Transverse colon (tissue), 4 donors: ENCODE data around the gene SF3A2. TPM values are rescaled to one million over a fixed set of nuclear protein-coding genes. Genes with fewer than 3 reads are reported as not detected.

Source experiments
- DNase-seq: peaks from one replicate; pipeline ENCODE4 v3.0.0-alpha.2; 2019
- H3K27ac ChIP-seq, 4 donors: fragments of 200-600 bp; sonication (generic); 2 replicates each; pipeline ENCODE4 v1.5.1; 2016 to 2018; ENCODE audit warnings: inconsistent platforms in 4 of 4
- H3K27me3 ChIP-seq: fragments of 200-600 bp; sonication (generic); 2 replicates; pipeline ENCODE4 v1.5.1; 2017; ENCODE audit warnings: inconsistent platforms
- H3K36me3 ChIP-seq, 4 donors: fragments of 200-600 bp; sonication (generic); 2 replicates each; pipeline ENCODE4 v1.5.1; 2017 to 2019; ENCODE audit warnings: inconsistent platforms in 4 of 4
- H3K4me1 ChIP-seq, 4 donors: fragments of 200-600 bp; sonication (generic); 2 replicates each; pipeline ENCODE4 v1.5.1; 2017 to 2020; ENCODE audit warnings: inconsistent platforms in 4 of 4
- H3K4me3 ChIP-seq, 4 donors: fragments of 200-600 bp; sonication (generic); 1 replicate in 1 of 4; 2 replicates in 3 of 4; pipeline versions ENCODE4 v1.5.1 to v1.6.1; 2017 to 2019; ENCODE audit warnings: inconsistent platforms in 4 of 4
- H3K9me3 ChIP-seq, 2 donors: fragments of 200-600 bp; sonication (generic); 2 replicates each; pipeline ENCODE4 v1.5.1; 2017 to 2019; ENCODE audit warnings: inconsistent platforms in 2 of 2
- CTCF ChIP-seq, 5 experiments: fragments of 200-600 bp in 3 of 5; fragments of 450-650 bp in 2 of 5; sonication (generic) in 3 of 5; IDR thresholded peaks; 1 replicate in 2 of 5; 2 replicates in 3 of 5; pipeline ENCODE4 v1.5.1; 2016 to 2017; ENCODE audit warnings: antibody characterized with exemption in 5 of 5, inconsistent platforms in 3 of 5, mild to moderate bottlenecking in 2 of 5, moderate library complexity in 1 of 5
- EP300 ChIP-seq: sonication (generic); formaldehyde crosslinking; IDR thresholded peaks from one replicate; pipeline ENCODE4 v1.6.1; 2017; ENCODE audit warnings: antibody characterized with exemption, low read depth
- POLR2A ChIP-seq: fragments of 450-650 bp; IDR thresholded peaks from one replicate; pipeline ENCODE4 v1.6.1; 2016; ENCODE audit warnings: antibody characterized with exemption, mild to moderate bottlenecking, moderate library complexity
- POLR2AphosphoS5 ChIP-seq, 3 donors: sonication (generic); formaldehyde crosslinking; IDR thresholded peaks; one replicate each; pipeline ENCODE4 v1.6.1; 2016; ENCODE audit warnings: antibody characterized with exemption in 3 of 3
- WGBS, 2 donors: methylation state at CpG; one replicate each; pipeline ENCODE4 v1.1.5; 2018; ENCODE audit warnings: low coverage in 1 of 2; 5-methylcytosine and 5-hydroxymethylcytosine counted together
- in situ Hi-C, 4 donors: fragments of 200-750 bp; cut with MboI; loops; one replicate each; pipeline versions ENCODE4 v1.15.0 to v1.15.1; 2017; ENCODE audit warnings: low sequenced_read_pairs in 3 of 4, low pct_ligation_motif_present in 1 of 4, low pct_unique_long_range_greater_than_20kb in 1 of 4
- intact Hi-C: fragments of 100-400 bp; cut with DNase I; formaldehyde crosslinking; loops from one replicate; pipeline ENCODE4 v1.15.1; 2023; ENCODE audit warnings: low total_unique reads
- total RNA-seq, 4 donors: library from RNA; depleted of rRNA; stranded (reverse); fragments of >200 nt; gene quantifications; one replicate each; pipeline ENCODE4 v1.1.0, GENCODE V29; 2016

SF3A2 gene
- total RNA-seq, 4 donors from 2014 or later: 35.8 to 54.6 (median 41.6) TPM

- H3K36me3 ChIP-seq: peaks cover 0 to 9% (median 3%) of the 10 kb centered on the region in 4 donors
- in situ Hi-C loops: no loop called here
- peak overlapping the region; percentile 96 to 99 (median 98) for H3K27ac ChIP-seq
- no peak for TF ChIP-seq EP300
- TF ChIP-seq POLR2A: no peak
- peak in 1 of 3 donors; percentile 4 for TF ChIP-seq POLR2AphosphoS5 (IDR thresholded peaks at IDR 0.05)
- no peak overlapping the region for H3K4me3 ChIP-seq
- no peak for DNase-seq
- H3K9me3 ChIP-seq: no peaks in the 10 kb centered on the region
- H3K27me3 ChIP-seq: no peaks in the 10 kb centered on the region
- H3K4me1 ChIP-seq: peaks cover 27 to 40% (median 36%) of the 10 kb centered on the region in 4 donors
- intact Hi-C loops: no loop called here
- 57 to 65% methylated on average over 1 to 25 of the region's 25 CpGs for WGBS, 2 donors
Observed at GRCh38 chr19:2233601-2234280, 2.9 kb upstream of the SF3A2 start.

GRCh38 chr19:2234996-2235380 lies 1.6 kb upstream of the SF3A2 start:
- Histone ChIP-seq H3K36me3 (peaks cover 0 to 9% (median 2%) of the 10 kb centered on the region in 4 donors), H3K9me3 (no peaks in the 10 kb centered on the region), H3K4me3 (peak overlapping the region; percentile 72 to 98 (median 90)), H3K27me3 (no peaks in the 10 kb centered on the region), H3K4me1 (peaks cover 33 to 52% (median 49%) of the 10 kb centered on the region in 4 donors), H3K27ac (peak overlapping the region; percentile 96 to 99 (median 98))
- DNase-seq: no peak
- in situ Hi-C loops (no loop called here), intact Hi-C loops (no loop called here)
- WGBS, 2 donors: 42% methylated on average over 6 of the region's 6 CpGs; no CpG with 5 or more reads in 1 of the 2 donors
- TF ChIP-seq EP300 (no peak), POLR2A (no peak), POLR2AphosphoS5 (IDR thresholded peaks at IDR 0.05) (no peak), CTCF (IDR thresholded peaks at IDR 0.05) (no peak)

DNA sequence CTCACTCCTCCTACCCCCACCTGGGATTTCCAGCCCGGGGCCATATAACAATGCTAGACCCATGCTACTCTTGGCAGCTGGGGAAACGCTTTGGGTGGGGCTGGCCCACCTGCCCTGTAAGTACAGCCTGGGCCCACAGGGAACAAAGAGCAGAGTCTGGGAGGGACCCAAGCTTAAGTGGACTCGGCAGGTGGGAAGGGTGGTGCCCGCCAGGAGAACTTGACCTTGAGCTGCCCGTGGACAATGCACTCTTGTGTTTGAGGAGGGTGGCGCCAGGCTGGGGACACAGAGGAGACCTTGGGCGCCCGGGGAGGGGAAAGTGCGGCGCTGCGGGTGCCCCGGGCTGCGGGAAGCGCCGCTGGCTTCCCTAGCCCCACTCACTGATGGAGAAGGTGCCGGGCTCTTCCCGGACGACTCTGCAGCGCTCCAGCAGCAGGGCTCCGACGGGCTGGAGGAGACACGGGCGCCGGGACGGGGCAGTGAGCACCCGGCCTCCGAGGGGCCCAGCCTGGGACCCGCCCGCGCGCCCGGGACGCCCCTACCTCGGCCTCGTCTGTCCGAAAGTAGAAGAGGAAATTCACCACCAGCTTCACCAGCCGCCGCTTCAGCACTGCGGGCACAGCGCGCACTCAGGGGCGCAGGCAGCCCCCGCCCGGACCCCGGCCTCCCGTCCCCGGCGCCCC lies 1.1 kb upstream of the SF3A2 start:
- no peaks in the 10 kb centered on the region for H3K27me3 ChIP-seq
- peak; percentile 42 to 84 (median 81) for TF ChIP-seq POLR2AphosphoS5 (IDR thresholded peaks at IDR 0.05)
- peak; percentile 79 for TF ChIP-seq POLR2A
- peak in 2 of 5 experiments; percentile 23 to 43 for TF ChIP-seq CTCF (IDR thresholded peaks at IDR 0.05)
- no peak for TF ChIP-seq EP300
- intact Hi-C loops: loop anchor here (2.0 kb wide), 1 partner anchor 37 kb away; no protein-coding TSS in a partner anchor
- H3K4me1 ChIP-seq: peaks cover 35 to 58% (median 54%) of the 10 kb centered on the region in 4 donors
- H3K4me3 ChIP-seq: peak overlapping the region; percentile 72 to 98 (median 90)
- H3K27ac ChIP-seq: peak overlapping the region; percentile 96 to 99 (median 98)
- peak; percentile 86 for DNase-seq
- H3K9me3 ChIP-seq: no peaks in the 10 kb centered on the region
- WGBS, 2 donors: 1% methylated on average over 43 of the region's 48 CpGs; no CpG with 5 or more reads in 1 of the 2 donors
- H3K36me3 ChIP-seq: peaks cover 0 to 5% (median 0%) of the 10 kb centered on the region in 4 donors
- in situ Hi-C loops: no loop called here

DNA sequence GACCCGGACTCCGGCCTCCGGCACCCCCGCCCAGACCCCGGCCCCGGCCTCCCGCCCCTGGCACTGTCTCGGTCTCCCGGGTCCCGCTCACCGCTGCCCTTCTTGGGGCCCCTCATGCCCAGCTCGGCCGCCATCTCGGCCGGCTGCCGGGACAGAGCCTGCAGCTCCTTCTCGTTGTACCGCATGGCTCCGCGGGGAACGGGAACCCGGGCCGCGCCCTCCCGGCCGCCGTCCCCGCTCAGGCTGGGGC lies 635 bp upstream of the SF3A2 start:
- DNase-seq: no peak
- intact Hi-C loops: loop anchor here (2.0 kb wide), 1 partner anchor 37 kb away; no protein-coding TSS in a partner anchor
- peaks cover 39 to 62% (median 59%) of the 10 kb centered on the region in 4 donors for H3K4me1 ChIP-seq

More for the DNA sequence above, 635 bp upstream of the SF3A2 start:
- in situ Hi-C loops: no loop called here
- 2% methylated on average over 9 of the region's 28 CpGs; no CpG with 5 or more reads in 1 of the 2 donors for WGBS, 2 donors
- H3K4me3 ChIP-seq: peak overlapping the region; percentile 72 to 98 (median 90)
- peaks cover 0 to 5% (median 0%) of the 10 kb centered on the region in 4 donors for H3K36me3 ChIP-seq
- H3K27me3 ChIP-seq: no peaks in the 10 kb centered on the region
- no peaks in the 10 kb centered on the region for H3K9me3 ChIP-seq
- peak; percentile 72 for TF ChIP-seq POLR2AphosphoS5 (IDR thresholded peaks at IDR 0.05)
- no peak for TF ChIP-seq CTCF (IDR thresholded peaks at IDR 0.05)
- peak overlapping the region; percentile 96 to 99 (median 98) for H3K27ac ChIP-seq
